ENCODE data around the gene CASP9.

CASP9 gene

DNA sequence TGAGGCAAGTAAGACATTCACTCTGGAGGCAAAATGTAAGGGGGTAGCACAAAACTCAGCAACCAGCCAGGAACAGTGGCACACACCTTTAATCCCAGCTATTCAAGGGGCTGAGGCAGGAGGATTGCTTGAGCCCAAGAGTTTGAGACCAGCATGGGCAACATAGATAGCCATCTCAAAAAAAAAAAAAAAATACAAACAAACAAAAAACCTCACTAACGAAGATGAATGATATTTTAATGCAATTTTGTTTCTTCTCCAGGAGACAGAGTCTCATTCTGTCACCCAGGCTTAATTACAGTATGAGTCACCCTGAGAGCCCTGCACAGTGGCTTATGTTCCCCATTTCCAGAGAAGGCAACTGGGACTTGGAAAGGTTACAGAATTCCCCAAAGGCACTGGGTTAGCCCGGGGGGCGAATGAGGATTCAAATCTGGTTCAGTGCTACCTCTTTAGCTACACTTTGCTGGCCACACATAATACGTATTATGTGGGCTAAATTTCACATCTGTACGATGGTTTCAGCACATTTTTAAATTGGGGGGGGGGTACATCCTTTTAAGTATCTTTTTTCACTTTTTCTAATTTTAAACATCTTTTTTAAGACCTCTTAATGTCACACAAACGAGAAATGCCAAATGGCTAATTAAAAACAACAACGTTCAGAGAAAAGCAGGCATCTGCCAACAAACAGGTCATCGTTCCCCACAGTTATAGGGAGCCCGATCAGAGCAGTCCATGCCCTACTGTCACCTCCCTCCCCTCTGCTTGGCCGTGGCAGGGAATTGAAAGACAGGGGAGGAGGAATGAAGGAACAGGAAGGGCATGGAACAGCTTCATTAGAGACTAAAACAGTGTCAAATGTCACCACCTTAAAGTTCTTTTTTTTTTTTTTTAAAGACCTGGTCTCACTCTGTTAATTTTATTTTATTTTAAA lies 64.0 kb downstream of the CASP9 start (continued):
- no peak for TF ChIP-seq ZNF280C (tag by site-specific recombination; IDR thresholded peaks at IDR 0.05)
- peak; percentile 69; the same call in 1 of the 2 replicates for TF ChIP-seq ZNF600 (tag by site-specific recombination; IDR thresholded peaks at IDR 0.05)
- TF ChIP-seq ZNF677 (tag by site-specific recombination; IDR thresholded peaks at IDR 0.05) = no peak
- TF ChIP-seq ZNF10 (tag by site-specific recombination; IDR thresholded peaks at IDR 0.05) = no peak
- no peak for TF ChIP-seq HOXC10 (CRISPR knock-in tag; IDR thresholded peaks at IDR 0.05)
- TF ChIP-seq, protein P1, sequence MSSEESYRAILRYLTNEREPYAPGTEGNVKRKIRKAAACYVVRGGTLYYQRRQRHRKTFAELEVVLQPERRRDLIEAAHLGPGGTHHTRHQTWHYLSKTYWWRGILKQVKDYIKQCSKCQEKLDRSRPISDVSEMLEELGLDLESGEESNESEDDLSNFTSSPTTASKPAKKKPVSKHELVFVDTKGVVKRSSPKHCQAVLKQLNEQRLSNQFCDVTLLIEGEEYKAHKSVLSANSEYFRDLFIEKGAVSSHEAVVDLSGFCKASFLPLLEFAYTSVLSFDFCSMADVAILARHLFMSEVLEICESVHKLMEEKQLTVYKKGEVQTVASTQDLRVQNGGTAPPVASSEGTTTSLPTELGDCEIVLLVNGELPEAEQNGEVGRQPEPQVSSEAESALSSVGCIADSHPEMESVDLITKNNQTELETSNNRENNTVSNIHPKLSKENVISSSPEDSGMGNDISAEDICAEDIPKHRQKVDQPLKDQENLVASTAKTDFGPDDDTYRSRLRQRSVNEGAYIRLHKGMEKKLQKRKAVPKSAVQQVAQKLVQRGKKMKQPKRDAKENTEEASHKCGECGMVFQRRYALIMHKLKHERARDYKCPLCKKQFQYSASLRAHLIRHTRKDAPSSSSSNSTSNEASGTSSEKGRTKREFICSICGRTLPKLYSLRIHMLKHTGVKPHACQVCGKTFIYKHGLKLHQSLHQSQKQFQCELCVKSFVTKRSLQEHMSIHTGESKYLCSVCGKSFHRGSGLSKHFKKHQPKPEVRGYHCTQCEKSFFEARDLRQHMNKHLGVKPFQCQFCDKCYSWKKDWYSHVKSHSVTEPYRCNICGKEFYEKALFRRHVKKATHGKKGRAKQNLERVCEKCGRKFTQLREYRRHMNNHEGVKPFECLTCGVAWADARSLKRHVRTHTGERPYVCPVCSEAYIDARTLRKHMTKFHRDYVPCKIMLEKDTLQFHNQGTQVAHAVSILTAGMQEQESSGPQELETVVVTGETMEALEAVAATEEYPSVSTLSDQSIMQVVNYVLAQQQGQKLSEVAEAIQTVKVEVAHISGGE (tag by site-specific recombination; conservative IDR thresholded peaks at IDR 0.05; ENCODE audit: low read depth) = no peak
- no peak for TF ChIP-seq ZNF670 (tag by site-specific recombination; IDR thresholded peaks at IDR 0.05; ENCODE audit: low read depth)
- TF ChIP-seq ZNF24 (tag by site-specific recombination; IDR thresholded peaks at IDR 0.05) = peak; percentile 92
- TF ChIP-seq, protein P2, sequence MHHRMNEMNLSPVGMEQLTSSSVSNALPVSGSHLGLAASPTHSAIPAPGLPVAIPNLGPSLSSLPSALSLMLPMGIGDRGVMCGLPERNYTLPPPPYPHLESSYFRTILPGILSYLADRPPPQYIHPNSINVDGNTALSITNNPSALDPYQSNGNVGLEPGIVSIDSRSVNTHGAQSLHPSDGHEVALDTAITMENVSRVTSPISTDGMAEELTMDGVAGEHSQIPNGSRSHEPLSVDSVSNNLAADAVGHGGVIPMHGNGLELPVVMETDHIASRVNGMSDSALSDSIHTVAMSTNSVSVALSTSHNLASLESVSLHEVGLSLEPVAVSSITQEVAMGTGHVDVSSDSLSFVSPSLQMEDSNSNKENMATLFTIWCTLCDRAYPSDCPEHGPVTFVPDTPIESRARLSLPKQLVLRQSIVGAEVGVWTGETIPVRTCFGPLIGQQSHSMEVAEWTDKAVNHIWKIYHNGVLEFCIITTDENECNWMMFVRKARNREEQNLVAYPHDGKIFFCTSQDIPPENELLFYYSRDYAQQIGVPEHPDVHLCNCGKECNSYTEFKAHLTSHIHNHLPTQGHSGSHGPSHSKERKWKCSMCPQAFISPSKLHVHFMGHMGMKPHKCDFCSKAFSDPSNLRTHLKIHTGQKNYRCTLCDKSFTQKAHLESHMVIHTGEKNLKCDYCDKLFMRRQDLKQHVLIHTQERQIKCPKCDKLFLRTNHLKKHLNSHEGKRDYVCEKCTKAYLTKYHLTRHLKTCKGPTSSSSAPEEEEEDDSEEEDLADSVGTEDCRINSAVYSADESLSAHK (tag by site-specific recombination; IDR thresholded peaks at IDR 0.05) = 0 out of 2 replicates have a peak, but pooled peaks have one; percentile 26
- TF ChIP-seq ZNF433 (tag by site-specific recombination; IDR thresholded peaks at IDR 0.05; ENCODE audit: low read depth) = no peak
- TF ChIP-seq, protein P3, sequence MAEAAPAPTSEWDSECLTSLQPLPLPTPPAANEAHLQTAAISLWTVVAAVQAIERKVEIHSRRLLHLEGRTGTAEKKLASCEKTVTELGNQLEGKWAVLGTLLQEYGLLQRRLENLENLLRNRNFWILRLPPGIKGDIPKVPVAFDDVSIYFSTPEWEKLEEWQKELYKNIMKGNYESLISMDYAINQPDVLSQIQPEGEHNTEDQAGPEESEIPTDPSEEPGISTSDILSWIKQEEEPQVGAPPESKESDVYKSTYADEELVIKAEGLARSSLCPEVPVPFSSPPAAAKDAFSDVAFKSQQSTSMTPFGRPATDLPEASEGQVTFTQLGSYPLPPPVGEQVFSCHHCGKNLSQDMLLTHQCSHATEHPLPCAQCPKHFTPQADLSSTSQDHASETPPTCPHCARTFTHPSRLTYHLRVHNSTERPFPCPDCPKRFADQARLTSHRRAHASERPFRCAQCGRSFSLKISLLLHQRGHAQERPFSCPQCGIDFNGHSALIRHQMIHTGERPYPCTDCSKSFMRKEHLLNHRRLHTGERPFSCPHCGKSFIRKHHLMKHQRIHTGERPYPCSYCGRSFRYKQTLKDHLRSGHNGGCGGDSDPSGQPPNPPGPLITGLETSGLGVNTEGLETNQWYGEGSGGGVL (tag by site-specific recombination; IDR thresholded peaks at IDR 0.05) = no peak
- TF ChIP-seq, protein P4, sequence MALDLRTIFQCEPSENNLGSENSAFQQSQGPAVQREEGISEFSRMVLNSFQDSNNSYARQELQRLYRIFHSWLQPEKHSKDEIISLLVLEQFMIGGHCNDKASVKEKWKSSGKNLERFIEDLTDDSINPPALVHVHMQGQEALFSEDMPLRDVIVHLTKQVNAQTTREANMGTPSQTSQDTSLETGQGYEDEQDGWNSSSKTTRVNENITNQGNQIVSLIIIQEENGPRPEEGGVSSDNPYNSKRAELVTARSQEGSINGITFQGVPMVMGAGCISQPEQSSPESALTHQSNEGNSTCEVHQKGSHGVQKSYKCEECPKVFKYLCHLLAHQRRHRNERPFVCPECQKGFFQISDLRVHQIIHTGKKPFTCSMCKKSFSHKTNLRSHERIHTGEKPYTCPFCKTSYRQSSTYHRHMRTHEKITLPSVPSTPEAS (tag by site-specific recombination; IDR thresholded peaks at IDR 0.05) = peak; percentile 13; the same call in 1 of the 2 replicates
- TF ChIP-seq OSR2 (tag by site-specific recombination; IDR thresholded peaks at IDR 0.05) = peak; percentile 90
- no peak for TF ChIP-seq ZNF610 (tag by site-specific recombination; IDR thresholded peaks at IDR 0.05; ENCODE audit: borderline replicate concordance)
- TF ChIP-seq ZFP41 (tag by site-specific recombination; IDR thresholded peaks at IDR 0.05; ENCODE audit: borderline replicate concordance) = no peak
- no peak for TF ChIP-seq ZNF791 (tag by site-specific recombination; IDR thresholded peaks at IDR 0.05)
- TF ChIP-seq KLF10 (tag by site-specific recombination; IDR thresholded peaks at IDR 0.05) = peak; percentile 53; the same call in 1 of the 2 replicates
- no peak for TF ChIP-seq ZNF146 (tag by site-specific recombination; IDR thresholded peaks at IDR 0.05)
- no peak for TF ChIP-seq ZBTB7A (tag by site-specific recombination; IDR thresholded peaks at IDR 0.05; ENCODE audit: low read depth)
- no peak for TF ChIP-seq ZNF221 (tag by site-specific recombination; IDR thresholded peaks at IDR 0.05; ENCODE audit: borderline replicate concordance)
- no peak for TF ChIP-seq ZNF473 (tag by site-specific recombination; IDR thresholded peaks at IDR 0.05)
- no peak for TF ChIP-seq ZNF521 (tag by site-specific recombination; IDR thresholded peaks at IDR 0.05)
- TF ChIP-seq ZNF274 (IDR thresholded peaks at IDR 0.05; ENCODE audit: low read length) = no peak
- no peak for TF ChIP-seq ZNF274 (tag by site-specific recombination; IDR thresholded peaks at IDR 0.05; ENCODE audit: borderline replicate concordance)
- no peak for TF ChIP-seq ZNF544 (tag by site-specific recombination; IDR thresholded peaks at IDR 0.05)
- no peak for TF ChIP-seq ZNF18 (tag by site-specific recombination; IDR thresholded peaks at IDR 0.05)
